ENCODE measurements around the gene SPRED1. TPM values are rescaled to one million over a fixed set of nuclear protein-coding genes. Genes with fewer than 3 reads are reported as not detected.

The SPRED1 gene
- total RNA-seq, 1 experiment from 2014 or later = 29.6 TPM

DNA sequence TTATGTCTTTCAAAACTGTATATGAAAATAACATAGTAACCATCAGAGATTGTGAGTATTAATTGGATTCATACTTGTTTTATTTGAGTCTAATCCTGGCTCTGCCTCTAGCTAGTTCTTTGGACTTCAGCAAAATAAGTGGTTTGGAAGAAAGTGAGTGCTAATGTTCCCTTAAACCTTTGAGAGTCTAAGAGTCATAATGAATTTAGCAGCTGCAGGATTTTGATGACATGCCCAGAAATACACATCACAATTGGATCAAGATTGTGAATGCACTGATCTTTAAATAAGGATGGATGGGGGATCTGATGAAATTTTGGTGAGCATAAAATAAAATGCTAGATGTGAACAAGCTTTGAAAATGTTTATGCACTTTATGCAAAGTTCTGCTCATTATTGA lies 121.4 kb downstream of the SPRED1 start:
- Histone ChIP-seq H3K27ac (ENCODE audit: low read length) (no peak overlapping the region), H3K9me3 (ENCODE audit: control insufficient read depth, insufficient read depth, low read depth, low read length) (no peaks in the 10 kb centered on the region), H3K27me3 (ENCODE audit: control insufficient read depth, insufficient read depth, low read length) (peaks cover 3% of the 10 kb centered on the region; the same call in 1 of the 2 replicates), H3K4me3 (ENCODE audit: low read depth in 2 of 2, low read length in 2 of 2) (no peak overlapping the region), H3K4me1 (ENCODE audit: control insufficient read depth, insufficient read depth, low read length) (no peaks in the 10 kb centered on the region), H3K36me3 (ENCODE audit: control insufficient read depth, insufficient read depth, low read length) (no peaks in the 10 kb centered on the region)
- in situ Hi-C loops (cut with HindIII; ENCODE audit: low pct_unique_long_range_greater_than_20kb, low sequenced_read_pairs) = no loop called here
- intact Hi-C loops (cut with micrococcal nuclease; ENCODE audit: unreplicated experiment) = no loop called here
- POLR2A ChIA-PET = no interaction called here
- CTCF ChIA-PET = no interaction called here
- ATAC-seq (no peak), DNase-seq (ENCODE audit: low read depth, low spot score) (no peak)
- no TSS peak for BruUV-seq (replicated peaks)
- TF ChIP-seq, protein P1, sequence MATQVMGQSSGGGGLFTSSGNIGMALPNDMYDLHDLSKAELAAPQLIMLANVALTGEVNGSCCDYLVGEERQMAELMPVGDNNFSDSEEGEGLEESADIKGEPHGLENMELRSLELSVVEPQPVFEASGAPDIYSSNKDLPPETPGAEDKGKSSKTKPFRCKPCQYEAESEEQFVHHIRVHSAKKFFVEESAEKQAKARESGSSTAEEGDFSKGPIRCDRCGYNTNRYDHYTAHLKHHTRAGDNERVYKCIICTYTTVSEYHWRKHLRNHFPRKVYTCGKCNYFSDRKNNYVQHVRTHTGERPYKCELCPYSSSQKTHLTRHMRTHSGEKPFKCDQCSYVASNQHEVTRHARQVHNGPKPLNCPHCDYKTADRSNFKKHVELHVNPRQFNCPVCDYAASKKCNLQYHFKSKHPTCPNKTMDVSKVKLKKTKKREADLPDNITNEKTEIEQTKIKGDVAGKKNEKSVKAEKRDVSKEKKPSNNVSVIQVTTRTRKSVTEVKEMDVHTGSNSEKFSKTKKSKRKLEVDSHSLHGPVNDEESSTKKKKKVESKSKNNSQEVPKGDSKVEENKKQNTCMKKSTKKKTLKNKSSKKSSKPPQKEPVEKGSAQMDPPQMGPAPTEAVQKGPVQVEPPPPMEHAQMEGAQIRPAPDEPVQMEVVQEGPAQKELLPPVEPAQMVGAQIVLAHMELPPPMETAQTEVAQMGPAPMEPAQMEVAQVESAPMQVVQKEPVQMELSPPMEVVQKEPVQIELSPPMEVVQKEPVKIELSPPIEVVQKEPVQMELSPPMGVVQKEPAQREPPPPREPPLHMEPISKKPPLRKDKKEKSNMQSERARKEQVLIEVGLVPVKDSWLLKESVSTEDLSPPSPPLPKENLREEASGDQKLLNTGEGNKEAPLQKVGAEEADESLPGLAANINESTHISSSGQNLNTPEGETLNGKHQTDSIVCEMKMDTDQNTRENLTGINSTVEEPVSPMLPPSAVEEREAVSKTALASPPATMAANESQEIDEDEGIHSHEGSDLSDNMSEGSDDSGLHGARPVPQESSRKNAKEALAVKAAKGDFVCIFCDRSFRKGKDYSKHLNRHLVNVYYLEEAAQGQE (IDR thresholded peaks at IDR 0.05; ENCODE audit: insufficient read depth in 1 of 2, low read depth in 2 of 2, low read length in 1 of 2) = no peak
- no peak for TF ChIP-seq TCF7L2 (IDR thresholded peaks at IDR 0.05; ENCODE audit: low read depth, low read length)
- no peak for TF ChIP-seq SIN3A (IDR thresholded peaks at IDR 0.05; ENCODE audit: borderline replicate concordance, insufficient read depth, low read depth, low read length)
- TF ChIP-seq, protein P2, sequence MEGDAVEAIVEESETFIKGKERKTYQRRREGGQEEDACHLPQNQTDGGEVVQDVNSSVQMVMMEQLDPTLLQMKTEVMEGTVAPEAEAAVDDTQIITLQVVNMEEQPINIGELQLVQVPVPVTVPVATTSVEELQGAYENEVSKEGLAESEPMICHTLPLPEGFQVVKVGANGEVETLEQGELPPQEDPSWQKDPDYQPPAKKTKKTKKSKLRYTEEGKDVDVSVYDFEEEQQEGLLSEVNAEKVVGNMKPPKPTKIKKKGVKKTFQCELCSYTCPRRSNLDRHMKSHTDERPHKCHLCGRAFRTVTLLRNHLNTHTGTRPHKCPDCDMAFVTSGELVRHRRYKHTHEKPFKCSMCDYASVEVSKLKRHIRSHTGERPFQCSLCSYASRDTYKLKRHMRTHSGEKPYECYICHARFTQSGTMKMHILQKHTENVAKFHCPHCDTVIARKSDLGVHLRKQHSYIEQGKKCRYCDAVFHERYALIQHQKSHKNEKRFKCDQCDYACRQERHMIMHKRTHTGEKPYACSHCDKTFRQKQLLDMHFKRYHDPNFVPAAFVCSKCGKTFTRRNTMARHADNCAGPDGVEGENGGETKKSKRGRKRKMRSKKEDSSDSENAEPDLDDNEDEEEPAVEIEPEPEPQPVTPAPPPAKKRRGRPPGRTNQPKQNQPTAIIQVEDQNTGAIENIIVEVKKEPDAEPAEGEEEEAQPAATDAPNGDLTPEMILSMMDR (IDR thresholded peaks at IDR 0.05) = no peak
- no peak for TF ChIP-seq POLR2AphosphoS5 (IDR thresholded peaks at IDR 0.05; ENCODE audit: low read depth, low read length)

DNA sequence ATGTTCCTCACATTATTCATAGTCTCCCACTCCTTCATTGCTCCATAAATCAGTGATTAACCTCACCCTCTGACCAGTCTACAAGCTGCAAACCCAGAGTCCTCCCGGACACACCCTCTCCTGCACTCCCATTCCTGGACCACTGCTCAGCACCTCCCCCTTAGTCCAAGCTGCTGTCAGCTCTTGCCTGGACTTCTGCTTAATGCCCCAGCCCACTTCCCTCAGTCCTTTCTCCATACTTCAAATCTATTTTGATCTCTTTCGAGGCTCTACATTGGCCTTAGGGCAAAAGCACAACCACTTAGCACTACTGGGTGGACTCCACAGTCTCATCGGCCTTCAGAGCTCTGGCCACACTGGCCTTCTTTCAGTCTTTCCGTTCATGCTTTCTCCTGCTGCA lies 121.9 kb downstream of the SPRED1 start:
- DNase-seq (ENCODE audit: low read depth, low spot score) = no peak
- in situ Hi-C loops (cut with HindIII; ENCODE audit: low pct_unique_long_range_greater_than_20kb, low sequenced_read_pairs) = no loop called here
- CTCF ChIA-PET = no interaction called here

More for the DNA sequence above, 121.9 kb downstream of the SPRED1 start:
- POLR2A ChIA-PET = no interaction called here
- ATAC-seq = no peak
- H3K9me3 ChIP-seq (ENCODE audit: control insufficient read depth, insufficient read depth, low read depth, low read length) = no peaks in the 10 kb centered on the region
- H3K36me3 ChIP-seq (ENCODE audit: control insufficient read depth, insufficient read depth, low read length) = no peaks in the 10 kb centered on the region
- H3K27me3 ChIP-seq (ENCODE audit: control insufficient read depth, insufficient read depth, low read length) = peaks cover 3% of the 10 kb centered on the region; the same call in 1 of the 2 replicates
- no peak overlapping the region for H3K4me3 ChIP-seq (ENCODE audit: low read depth in 2 of 2, low read length in 2 of 2)
- TF ChIP-seq, protein P2 (IDR thresholded peaks at IDR 0.05) = no peak
- TF ChIP-seq POLR2AphosphoS5 (IDR thresholded peaks at IDR 0.05; ENCODE audit: low read depth, low read length) (no peak), SIN3A (IDR thresholded peaks at IDR 0.05; ENCODE audit: borderline replicate concordance, insufficient read depth, low read depth, low read length) (no peak), TCF7L2 (IDR thresholded peaks at IDR 0.05; ENCODE audit: low read depth, low read length) (no peak)
- TF ChIP-seq, protein P1 (IDR thresholded peaks at IDR 0.05; ENCODE audit: insufficient read depth in 1 of 2, low read depth in 2 of 2, low read length in 1 of 2) = no peak
- H3K4me1 ChIP-seq (ENCODE audit: control insufficient read depth, insufficient read depth, low read length) = no peaks in the 10 kb centered on the region
- intact Hi-C loops (cut with micrococcal nuclease; ENCODE audit: unreplicated experiment) = no loop called here
- no peak overlapping the region for H3K27ac ChIP-seq (ENCODE audit: low read length)
- no TSS peak for BruUV-seq (replicated peaks)

All from Panc1 (cell line).